SU-DHL-6 (cell line): Measurements from ENCODE around the gene KCNC1.

Experiments used
- EZH2phosphoT487 ChIP-seq: fragments of 200-600 bp; sonication (generic), shearing (Covaris generic); conservative IDR thresholded peaks from 2 replicates; pipeline ENCODE4 v1.6.1; 2018; ENCODE audit warnings: mild to moderate bottlenecking, antibody characterized with exemption, low read length, moderate library complexity, mixed read lengths
- TF ChIP-seq, protein P1 (sequence below): fragments of 200-600 bp; sonication (generic); IDR thresholded peaks from one replicate; pipeline ENCODE4 v1.5.1; 2017; ENCODE audit warnings: antibody characterized with exemption, mild to moderate bottlenecking, low read length, moderate library complexity; ENCODE audit not compliant: insufficient read depth, poor library complexity, severe bottlenecking

GRCh38 chr11:17724020-17724908 is 10.3 kb upstream of the KCNC1 start:
- TF ChIP-seq EZH2phosphoT487 = no peak
- TF ChIP-seq, protein P1, sequence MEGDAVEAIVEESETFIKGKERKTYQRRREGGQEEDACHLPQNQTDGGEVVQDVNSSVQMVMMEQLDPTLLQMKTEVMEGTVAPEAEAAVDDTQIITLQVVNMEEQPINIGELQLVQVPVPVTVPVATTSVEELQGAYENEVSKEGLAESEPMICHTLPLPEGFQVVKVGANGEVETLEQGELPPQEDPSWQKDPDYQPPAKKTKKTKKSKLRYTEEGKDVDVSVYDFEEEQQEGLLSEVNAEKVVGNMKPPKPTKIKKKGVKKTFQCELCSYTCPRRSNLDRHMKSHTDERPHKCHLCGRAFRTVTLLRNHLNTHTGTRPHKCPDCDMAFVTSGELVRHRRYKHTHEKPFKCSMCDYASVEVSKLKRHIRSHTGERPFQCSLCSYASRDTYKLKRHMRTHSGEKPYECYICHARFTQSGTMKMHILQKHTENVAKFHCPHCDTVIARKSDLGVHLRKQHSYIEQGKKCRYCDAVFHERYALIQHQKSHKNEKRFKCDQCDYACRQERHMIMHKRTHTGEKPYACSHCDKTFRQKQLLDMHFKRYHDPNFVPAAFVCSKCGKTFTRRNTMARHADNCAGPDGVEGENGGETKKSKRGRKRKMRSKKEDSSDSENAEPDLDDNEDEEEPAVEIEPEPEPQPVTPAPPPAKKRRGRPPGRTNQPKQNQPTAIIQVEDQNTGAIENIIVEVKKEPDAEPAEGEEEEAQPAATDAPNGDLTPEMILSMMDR = no peak
